ENCODE data around the gene PFKFB3. TPM values are rescaled to one million over a fixed set of nuclear protein-coding genes. Genes with fewer than 3 reads are reported as not detected.
"Not testable (repeated sequence)": the region's sequence is repeated elsewhere in the genome, so short reads cannot be mapped to it uniquely, and the experiment has no call there.

The PFKFB3 gene
- total RNA-seq, 1 experiment from 2014 or later: 58.2 TPM

DNA sequence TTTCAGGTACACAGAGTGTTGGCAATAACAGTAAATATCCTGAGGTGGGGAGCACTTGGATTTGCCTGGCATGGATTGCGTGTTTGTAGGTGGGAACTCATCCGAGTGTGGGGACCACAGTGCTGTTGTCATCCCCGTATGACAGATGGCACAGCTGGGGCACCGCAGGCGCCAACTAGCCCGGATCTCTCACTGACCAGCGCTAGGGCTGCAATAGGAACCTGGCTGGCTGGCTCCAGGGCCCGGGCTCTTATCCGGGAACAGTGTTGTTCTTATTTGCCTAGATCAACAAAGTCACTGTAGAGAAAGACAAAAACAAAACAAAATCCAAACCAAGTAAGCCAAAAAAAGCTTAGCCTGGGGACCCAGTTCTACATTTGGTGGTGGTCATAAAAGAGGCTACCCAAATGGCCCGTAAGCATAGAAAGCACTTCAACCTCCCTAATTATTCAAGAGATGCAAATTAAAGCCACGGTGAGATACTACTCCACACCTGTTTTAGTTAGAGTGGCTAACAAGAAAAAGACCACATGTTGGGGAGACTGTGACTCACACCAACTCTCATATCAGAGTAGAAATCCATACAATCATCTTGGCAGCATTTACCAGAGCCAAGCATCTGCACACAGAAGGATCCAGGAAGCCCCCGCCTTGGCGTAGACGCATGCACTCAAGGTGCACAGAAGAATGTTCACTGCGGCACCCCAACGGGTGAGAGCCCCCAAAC lies 27.2 kb upstream of the PFKFB3 start:
- DNase-seq (ENCODE audit: low read depth): no peak
- in situ Hi-C loops (cut with HindIII; ENCODE audit: low pct_unique_long_range_greater_than_20kb, low sequenced_read_pairs): no loop called here

- peak; percentile 54 for DNase-seq (ENCODE audit: low read depth)
These were observed 26.0 kb upstream of the PFKFB3 start for GRCh38 chr10:6176691-6177231.

DNA sequence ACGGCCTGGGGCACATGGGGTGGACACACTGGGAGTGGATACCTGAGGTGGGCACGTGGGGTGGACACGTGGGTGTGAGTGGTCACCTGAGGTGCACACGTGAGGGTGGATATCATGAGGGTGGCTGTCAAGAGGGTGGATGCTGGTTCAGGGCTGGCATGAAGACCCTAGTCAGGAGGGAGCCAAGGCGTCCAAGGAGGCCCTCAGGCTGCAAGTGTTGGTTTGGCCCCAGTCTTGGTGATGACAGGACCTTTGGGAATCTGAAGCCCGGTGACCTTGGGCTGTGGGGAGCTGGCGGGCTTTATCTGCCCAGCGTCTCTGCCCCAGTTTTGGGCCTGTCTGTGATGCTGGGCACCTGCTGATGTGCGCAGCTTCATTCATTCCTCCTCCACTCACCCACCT lies 24.9 kb upstream of the PFKFB3 start:
- in situ Hi-C loops (cut with HindIII; ENCODE audit: low pct_unique_long_range_greater_than_20kb, low sequenced_read_pairs): no loop called here

More at GRCh38 chr10:6176691-6177231, 26.0 kb upstream of the PFKFB3 start:
- in situ Hi-C loops (cut with HindIII; ENCODE audit: low pct_unique_long_range_greater_than_20kb, low sequenced_read_pairs): no loop called here

GRCh38 chr10:6178581-6178980 lies 24.2 kb upstream of the PFKFB3 start:
- no peak for DNase-seq (ENCODE audit: low read depth)
- in situ Hi-C loops (cut with HindIII; ENCODE audit: low pct_unique_long_range_greater_than_20kb, low sequenced_read_pairs): no loop called here

More for the DNA sequence above, 24.9 kb upstream of the PFKFB3 start:
- DNase-seq (ENCODE audit: low read depth): no peak

GRCh38 chr10:6179078-6179477 lies 23.7 kb upstream of the PFKFB3 start:
- DNase-seq (ENCODE audit: low read depth): no peak
- in situ Hi-C loops (cut with HindIII; ENCODE audit: low pct_unique_long_range_greater_than_20kb, low sequenced_read_pairs): no loop called here

- in situ Hi-C loops (cut with HindIII; ENCODE audit: low pct_unique_long_range_greater_than_20kb, low sequenced_read_pairs): no loop called here
- no peak for DNase-seq (ENCODE audit: low read depth)
These were observed 22.1 kb upstream of the PFKFB3 start for GRCh38 chr10:6180480-6181110.

DNA sequence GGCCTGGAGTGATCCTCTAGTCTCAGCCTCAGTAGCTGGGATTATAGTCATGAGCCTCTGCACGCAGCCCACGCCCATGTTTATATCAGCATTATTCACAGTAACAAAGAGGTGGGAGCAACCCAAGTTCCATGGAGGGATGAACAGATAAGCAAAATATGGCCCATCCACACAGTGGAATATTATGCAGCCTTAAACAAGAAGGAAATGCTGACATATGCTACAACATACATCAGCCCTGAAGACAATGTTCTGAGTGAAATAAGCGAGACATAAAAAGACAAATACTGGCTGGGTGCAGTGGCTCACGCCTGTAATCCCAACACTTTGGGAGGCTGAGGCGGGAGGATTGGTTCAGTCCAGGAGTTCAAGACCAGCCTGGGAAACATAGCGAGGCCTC lies 21.5 kb upstream of the PFKFB3 start:
- DNase-seq (ENCODE audit: low read depth): no peak
- in situ Hi-C loops (cut with HindIII; ENCODE audit: low pct_unique_long_range_greater_than_20kb, low sequenced_read_pairs): no loop called here

GRCh38 chr10:6182454-6183098 lies 20.2 kb upstream of the PFKFB3 start:
- no peak for DNase-seq (ENCODE audit: low read depth)
- in situ Hi-C loops (cut with HindIII; ENCODE audit: low pct_unique_long_range_greater_than_20kb, low sequenced_read_pairs): no loop called here

DNA sequence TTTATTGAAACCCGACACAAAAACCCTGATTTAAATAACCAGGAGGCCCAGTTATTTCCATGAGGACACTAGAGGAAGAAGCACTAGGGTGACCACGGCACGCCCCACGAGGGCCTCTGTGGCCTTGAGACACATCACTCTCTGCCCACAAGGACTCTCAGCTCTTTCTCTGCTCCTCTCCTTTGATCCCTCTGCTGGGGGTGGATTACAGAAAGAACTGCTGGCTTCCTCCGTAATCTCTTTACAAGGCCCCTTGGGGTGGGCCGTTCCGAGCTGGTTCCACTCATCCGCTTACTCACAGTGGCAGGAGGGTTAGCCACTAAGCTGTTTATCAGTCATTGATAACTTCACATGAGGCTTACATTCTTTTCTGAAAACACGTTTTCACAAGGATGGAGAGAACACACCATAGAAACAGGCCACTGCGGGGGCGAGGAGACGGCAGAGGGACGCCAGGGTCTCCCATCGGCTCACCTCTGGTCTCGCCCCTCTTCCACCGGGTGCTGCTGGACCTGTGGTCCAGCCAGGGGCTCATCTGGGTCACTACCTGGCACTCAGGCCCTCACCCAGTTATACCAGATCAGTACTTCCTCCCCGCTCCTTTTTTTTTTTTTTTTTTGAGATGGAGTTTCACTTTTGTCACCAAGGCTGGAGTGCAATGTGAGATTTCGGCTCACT lies 17.6 kb upstream of the PFKFB3 start:
- in situ Hi-C loops (cut with HindIII; ENCODE audit: low pct_unique_long_range_greater_than_20kb, low sequenced_read_pairs): no loop called here
- DNase-seq (ENCODE audit: low read depth): no peak

GRCh38 chr10:6186894-6187256 lies 15.9 kb upstream of the PFKFB3 start:
- in situ Hi-C loops (cut with HindIII; ENCODE audit: low pct_unique_long_range_greater_than_20kb, low sequenced_read_pairs): no loop called here
- no peak for DNase-seq (ENCODE audit: low read depth)

- DNase-seq (ENCODE audit: low read depth): no peak
- in situ Hi-C loops (cut with HindIII; ENCODE audit: low pct_unique_long_range_greater_than_20kb, low sequenced_read_pairs): no loop called here
These were observed 15.5 kb upstream of the PFKFB3 start for GRCh38 chr10:6187278-6187677.

GRCh38 chr10:6190033-6190432 lies 12.7 kb upstream of the PFKFB3 start:
- DNase-seq (ENCODE audit: low read depth); in situ Hi-C loops (cut with HindIII; ENCODE audit: low pct_unique_long_range_greater_than_20kb, low sequenced_read_pairs): not testable (repeated sequence)

- in situ Hi-C loops (cut with HindIII; ENCODE audit: low pct_unique_long_range_greater_than_20kb, low sequenced_read_pairs): no loop called here
- DNase-seq (ENCODE audit: low read depth): no peak
These were observed 11.6 kb upstream of the PFKFB3 start for GRCh38 chr10:6191147-6191546.

DNA sequence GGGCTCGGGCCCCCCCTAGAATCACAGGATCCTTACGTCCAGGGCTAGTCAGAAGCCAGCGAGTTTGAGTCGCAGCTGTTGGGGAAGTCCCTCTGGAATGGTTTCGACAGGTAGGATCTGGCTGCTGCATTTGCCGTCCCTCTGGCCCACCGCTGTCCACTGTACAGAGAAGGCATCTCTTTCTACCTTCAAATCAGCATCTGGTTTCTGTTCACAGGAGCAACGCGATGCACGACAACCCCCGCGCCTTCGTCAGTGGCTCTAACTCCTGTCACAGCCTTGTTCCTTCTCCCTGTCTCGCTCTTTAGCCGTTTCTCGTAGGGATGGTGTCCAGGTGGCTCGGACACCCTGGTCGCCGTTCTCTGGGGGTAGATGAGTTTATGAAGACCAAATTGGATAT lies 11.2 kb upstream of the PFKFB3 start:
- in situ Hi-C loops (cut with HindIII; ENCODE audit: low pct_unique_long_range_greater_than_20kb, low sequenced_read_pairs): no loop called here
- DNase-seq (ENCODE audit: low read depth): no peak

GRCh38 chr10:6193342-6193741 lies 9.4 kb upstream of the PFKFB3 start:
- DNase-seq (ENCODE audit: low read depth); in situ Hi-C loops (cut with HindIII; ENCODE audit: low pct_unique_long_range_greater_than_20kb, low sequenced_read_pairs): not testable (repeated sequence)

GRCh38 chr10:6194311-6194710 lies 8.4 kb upstream of the PFKFB3 start:
- in situ Hi-C loops (cut with HindIII; ENCODE audit: low pct_unique_long_range_greater_than_20kb, low sequenced_read_pairs): no loop called here
- DNase-seq (ENCODE audit: low read depth): no peak

DNA sequence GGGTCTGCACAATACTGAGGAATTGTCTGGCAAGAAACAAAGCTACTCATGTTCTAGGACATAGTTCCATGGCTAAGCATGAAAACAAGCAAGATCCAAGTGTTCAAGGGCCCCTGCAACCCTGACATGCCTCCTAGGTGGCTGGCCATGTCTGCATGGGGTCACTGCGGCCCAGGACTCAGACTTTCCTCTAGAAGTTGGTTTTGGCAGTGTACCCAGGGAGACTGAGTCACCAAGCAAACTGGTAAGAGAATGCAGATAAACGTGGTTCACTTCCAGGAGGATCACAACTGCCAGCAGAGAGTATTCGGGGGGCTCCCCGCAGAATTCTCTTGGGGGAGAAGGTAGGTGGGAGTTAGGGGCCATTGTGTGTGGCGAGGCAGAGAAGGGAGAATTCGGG lies 7.4 kb upstream of the PFKFB3 start:
- in situ Hi-C loops (cut with HindIII; ENCODE audit: low pct_unique_long_range_greater_than_20kb, low sequenced_read_pairs): no loop called here
- no peak for DNase-seq (ENCODE audit: low read depth)

DNA sequence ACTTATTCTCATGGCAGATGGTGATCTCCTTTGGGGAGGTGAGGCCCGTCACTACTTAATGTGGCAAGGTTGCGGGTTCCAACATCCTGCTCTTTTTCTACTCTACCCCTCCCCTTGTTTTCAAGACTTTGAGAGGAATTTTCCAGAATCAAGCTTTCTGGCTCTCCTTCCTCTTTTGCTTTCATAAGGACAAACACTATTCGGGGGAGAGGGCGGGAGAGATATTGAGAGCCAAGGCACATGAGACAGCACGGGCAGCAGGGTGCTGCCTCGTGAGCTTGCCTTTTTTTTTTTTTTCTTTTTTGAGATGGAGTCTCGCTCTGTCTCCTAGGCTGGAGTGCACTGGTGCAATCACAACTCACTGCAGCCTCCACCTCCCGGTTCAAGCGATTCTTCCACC lies 6.9 kb upstream of the PFKFB3 start:
- DNase-seq (ENCODE audit: low read depth): no peak
- in situ Hi-C loops (cut with HindIII; ENCODE audit: low pct_unique_long_range_greater_than_20kb, low sequenced_read_pairs): no loop called here

GRCh38 chr10:6196524-6196923 lies 6.2 kb upstream of the PFKFB3 start:
- in situ Hi-C loops (cut with HindIII; ENCODE audit: low pct_unique_long_range_greater_than_20kb, low sequenced_read_pairs); DNase-seq (ENCODE audit: low read depth): not testable (repeated sequence)
